Measurements from ENCODE around the gene ADAMTS9.

- TF ChIP-seq MTA2 (IDR thresholded peaks at IDR 0.05; ENCODE audit: low read depth) (no peak), YBX1 (IDR thresholded peaks at IDR 0.05) (no peak), CTCF (IDR thresholded peaks at IDR 0.05 in 2 of 3, conservative IDR thresholded peaks at IDR 0.05 in 1 of 3; ENCODE audit: control insufficient read depth in 2 of 3, extremely low read depth in 1 of 3, insufficient read depth in 1 of 3, low read depth in 3 of 3, low read length in 3 of 3) (no peak), HDAC6 (IDR thresholded peaks at IDR 0.05; ENCODE audit: unreplicated experiment) (no peak), POLR2A (IDR thresholded peaks at IDR 0.05; ENCODE audit: low read depth, low read length) (no peak), USF1 (IDR thresholded peaks at IDR 0.05; ENCODE audit: borderline replicate concordance, extremely low read length, insufficient read depth, low read depth, low read length) (no peak), RFX5 (IDR thresholded peaks at IDR 0.05; ENCODE audit: low read depth, low read length) (no peak)
Measured at GRCh38 chr3:64631951-64632350, 55.8 kb downstream of the ADAMTS9 start.
